Activated CD8-positive, alpha-beta memory T cell treated with anti-CD3 and anti-CD28 coated beads, Interleukin-2, amount 50 U/mL, for 1 hour (primary cell): ENCODE measurements around the gene SLC36A1.
A peak's percentile ranks its signal among the peaks of the same experiment; 100 is the strongest.
"Not testable (repeated sequence)": the region's sequence is repeated elsewhere in the genome, so short reads cannot be mapped to it uniquely, and the experiment has no call there.

Source experiments
- DNase-seq: peaks from one replicate; pipeline ENCODE4 v3.0.0-alpha.2; 2020; ENCODE audit errors: extremely low read depth

The SLC36A1 gene

DNA sequence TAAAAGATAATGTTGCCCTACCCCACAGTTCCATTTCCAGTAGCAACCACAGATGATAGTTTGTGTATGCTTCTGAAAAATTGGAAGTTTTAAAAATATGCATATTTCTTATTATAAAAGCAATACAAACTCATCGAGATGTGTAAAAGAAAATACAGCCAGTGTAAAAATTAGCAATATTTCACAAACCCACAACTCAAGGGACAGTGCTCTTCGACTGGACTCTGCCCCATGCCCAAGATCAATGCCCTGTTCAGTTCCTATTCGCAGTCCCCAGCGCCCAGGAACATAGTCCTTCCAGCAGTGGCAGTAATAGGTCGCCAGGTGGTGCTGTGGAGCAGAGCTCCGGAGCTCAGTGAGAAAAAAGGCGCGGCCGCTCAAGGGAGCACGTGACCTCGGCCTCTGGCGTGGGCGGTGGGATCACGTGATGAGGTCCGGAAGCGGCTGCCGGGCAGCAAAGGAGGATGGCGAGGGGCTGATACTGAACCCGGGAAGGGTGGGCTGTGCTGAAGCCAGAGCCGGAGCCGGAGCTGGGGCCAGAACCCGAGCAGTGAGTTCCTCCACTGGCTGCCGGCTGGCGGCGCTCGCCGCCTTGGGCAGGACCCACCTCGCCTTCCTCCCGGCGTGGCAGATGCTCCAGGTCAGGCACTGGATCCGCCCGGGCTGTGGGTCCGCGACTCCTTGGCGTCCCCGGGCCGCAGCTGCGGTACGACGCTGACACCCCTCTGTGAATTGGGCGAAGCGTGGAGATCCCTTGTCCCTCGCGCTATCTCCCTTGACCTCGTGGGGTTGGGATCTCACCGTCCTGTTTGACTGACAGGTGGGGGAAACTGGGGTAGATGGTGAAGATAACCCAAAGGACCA, at the start of gene SLC36A1:
TSS of gene SLC36A1 (plus strand) at position 430 of the 864 bp plus-strand sequence. CDS start 11,190 bp downstream, outside the sequence.
- peak; percentile 72 for DNase-seq

GRCh38 chr5:151405334-151406160, 41.9 kb upstream of the SLC36A1 start:
- DNase-seq: no peak

DNA sequence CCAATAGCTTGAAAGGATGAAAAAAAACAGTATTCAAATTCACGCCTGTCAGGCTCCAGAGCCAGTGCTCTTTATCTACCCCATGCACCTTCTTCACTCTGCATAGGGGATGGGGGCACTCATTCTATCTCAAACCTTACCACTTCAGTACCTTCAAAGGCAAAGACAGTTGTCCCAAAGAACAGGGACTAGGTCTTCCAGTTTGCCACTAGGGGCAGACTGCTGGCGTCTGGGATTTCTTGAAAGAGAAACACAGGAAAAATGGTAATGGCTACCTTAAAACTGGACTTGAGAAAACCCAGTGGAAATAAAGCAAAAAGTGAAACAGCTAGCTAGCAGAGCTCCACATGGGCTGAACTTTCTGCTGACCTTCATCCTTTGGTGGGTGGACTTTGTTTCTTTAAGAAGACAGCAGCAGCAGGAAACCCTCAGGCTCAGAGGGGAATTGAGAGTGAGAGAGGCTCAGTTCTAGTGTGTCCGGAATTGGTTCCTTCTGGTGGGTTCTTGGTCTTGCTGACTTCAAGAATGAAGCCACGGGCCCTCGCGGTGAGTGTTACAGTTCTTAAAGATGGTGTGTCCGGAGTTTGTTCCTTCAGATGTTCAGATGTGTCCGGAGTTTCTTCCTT, 41.0 kb upstream of the SLC36A1 start:
- DNase-seq: no peak

DNA sequence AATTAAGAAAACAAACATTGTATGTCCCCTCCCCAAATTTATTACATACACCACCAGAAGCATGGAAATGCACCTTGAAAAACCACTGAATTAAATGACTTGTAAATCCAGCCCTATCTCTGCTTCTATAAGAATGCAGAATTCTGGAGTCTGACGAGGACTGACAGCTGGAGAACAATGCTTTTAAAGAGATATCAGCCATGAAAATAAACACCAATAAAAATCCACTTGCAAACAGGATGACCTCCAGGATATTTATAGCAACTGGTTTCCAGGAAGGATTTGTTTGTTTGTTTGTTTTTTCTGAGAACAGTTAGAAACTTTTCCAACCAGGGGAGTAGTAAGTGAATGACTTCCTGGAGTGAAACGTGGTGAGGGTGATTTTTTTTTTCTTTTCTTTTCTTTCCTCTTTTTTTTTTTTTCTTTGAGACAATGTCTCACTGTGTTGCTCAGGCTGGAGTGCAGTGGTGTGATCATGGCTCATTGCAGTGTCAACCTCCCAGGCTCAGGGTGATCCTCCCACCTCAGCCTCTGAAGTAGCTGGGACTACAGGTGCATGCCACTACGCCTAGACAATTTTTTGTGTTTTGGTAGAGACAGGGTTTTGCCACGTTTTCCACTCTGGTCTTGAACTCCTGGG, 38.7 kb upstream of the SLC36A1 start:
- DNase-seq: no peak

GRCh38 chr5:151413800-151414199, 33.6 kb upstream of the SLC36A1 start:
- no peak for DNase-seq

DNA sequence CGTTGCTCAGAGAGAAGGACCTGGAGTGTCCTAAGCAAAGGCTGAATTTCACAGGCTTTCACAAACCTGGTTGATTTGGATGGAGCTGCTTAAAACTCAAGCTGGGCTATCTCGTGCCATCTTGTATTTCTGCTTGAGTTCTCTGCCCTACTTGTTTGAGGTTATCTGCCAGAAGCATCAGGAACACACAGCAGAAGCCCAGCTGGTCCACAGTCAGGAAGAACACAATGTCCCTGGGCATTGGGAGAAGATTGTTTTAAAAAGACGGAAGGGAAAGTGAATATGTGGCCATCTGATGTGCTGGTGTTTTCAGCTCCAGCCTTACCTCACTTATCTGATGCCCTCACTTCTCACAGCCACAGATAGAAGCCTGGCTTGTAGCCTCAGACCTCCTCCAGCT, 32.9 kb upstream of the SLC36A1 start:
- no peak for DNase-seq

DNA sequence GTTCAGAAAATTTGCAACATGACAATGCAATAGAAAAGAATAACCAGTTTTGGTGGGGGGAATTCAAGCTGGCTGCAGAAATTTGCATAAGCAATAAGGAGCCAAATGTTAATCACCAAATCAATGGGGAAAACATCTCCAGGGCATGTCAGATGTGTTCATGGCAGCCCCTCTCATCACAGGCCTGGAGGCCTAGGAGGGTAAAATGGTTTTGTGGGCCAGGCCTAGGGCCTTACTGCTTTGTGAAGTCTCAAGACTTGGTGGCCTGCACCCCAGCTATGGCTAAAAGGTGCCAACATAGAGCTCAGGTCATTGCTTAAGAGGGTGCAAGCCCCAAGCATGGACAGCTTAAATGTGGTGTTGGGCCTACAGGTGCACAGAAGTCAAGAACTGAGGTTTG, 29.7 kb upstream of the SLC36A1 start:
- DNase-seq: no peak

DNA sequence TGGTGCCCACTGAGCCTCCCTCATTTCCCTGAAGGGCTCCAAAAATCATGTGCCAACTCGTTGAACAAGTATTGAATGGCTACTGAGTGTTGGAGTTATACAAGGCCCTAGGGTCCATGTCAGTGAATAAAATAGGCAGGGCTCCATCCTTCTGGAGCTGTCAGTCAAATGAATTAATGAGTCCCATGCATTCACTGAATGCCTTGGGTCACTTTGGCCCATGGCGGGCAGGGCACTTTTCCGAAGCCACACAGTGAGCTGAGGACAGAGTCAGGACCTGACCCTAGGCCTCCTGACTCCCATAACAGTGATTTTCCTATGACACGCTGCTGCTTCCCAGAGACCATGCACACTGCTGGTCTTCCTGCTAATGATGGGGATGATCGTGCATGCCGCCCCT, 27.3 kb upstream of the SLC36A1 start:
- DNase-seq: no peak

DNA sequence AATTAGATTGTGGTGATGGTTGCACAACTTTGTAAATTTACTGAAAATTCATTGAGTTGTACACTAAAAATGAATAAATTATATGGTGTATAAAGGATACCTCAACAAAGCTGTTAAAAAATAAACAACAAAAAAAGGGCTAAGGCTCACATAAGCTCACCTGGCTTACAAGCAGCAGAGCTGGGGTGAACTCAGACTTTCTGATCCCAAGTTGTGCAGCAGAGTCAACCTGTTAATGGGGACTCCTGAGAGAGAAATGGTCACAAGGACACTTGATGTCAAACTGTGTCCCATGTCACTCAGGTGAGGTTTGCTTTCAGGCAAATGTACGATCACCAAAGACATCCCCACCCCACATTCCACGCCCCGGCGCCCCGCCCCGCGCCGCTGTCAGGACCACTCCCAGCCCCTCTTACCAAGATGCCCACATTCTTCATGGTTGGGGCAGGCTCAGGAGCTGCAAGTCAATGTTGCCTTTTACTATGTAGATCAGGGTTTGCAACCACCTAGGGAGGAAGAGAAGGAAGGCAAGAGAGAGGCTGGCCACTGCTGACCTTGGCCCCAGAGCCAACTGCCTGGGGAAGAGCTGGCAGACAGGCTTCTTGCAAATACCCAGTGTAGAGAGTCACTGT, 22.4 kb upstream of the SLC36A1 start:
- no peak for DNase-seq

GRCh38 chr5:151426347-151426746, 21.1 kb upstream of the SLC36A1 start:
- not testable (repeated sequence) for DNase-seq

DNA sequence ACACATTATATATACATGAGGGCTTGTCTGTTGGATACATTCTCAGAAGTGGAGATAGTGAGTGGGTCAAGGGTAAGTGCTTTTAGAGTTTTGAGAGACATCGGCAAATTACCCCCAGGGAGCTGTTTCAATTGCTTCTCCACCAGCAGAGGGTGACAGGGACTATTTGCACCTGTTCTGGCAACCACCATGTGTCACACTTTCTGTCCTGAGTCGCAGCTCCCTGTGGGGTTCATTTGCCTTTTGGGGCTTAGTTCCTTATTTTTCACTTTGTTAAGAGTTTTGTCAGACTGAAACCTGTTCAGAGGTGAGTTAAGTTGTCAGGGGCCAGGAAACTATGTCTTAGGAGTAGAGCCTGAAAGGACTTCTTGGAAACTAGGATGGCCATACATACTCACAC, 20.1 kb upstream of the SLC36A1 start:
- DNase-seq: no peak

GRCh38 chr5:151430731-151431130, 16.7 kb upstream of the SLC36A1 start:
- no peak for DNase-seq

DNA sequence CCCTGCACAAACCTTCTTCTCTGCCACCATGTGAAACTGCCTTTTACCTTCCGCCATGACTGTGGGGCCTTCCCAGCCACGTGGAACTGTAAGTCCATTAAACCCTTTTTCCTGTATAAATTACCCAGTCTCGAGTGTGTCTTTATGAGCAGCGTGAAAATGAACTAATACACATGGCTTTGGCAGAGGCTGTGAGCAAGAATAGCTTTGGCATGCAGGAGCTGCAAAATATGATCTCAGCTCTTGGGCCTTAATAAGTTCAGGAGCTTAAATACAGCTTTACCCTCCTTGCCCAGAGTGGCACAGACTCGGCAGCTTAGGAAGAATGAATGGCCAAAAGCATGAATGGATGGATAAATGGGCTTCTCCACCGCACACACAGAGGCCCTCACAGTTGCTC, 15.7 kb upstream of the SLC36A1 start:
- no peak for DNase-seq

DNA sequence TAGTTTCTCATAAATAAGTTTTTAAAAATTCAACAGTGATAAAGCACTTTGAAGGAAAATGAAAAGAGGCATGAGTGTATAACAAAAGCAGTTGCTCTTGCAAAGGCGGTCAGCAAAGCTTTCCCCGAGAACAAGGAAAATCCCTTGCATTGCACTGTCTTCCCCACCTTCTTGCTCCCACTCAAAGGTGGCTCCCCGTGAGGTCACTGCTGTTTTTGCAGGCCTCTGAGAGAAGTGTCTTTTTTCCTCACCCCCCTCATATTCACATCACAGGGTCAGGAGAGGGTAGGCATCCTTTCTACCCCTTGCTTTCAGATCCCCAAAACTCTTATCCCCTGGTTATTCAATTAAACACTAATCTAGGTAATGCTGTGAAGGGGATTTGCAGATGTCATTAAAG, 15.2 kb upstream of the SLC36A1 start:
- DNase-seq: no peak

GRCh38 chr5:151434570-151435237, 12.7 kb upstream of the SLC36A1 start:
- DNase-seq: no peak

GRCh38 chr5:151448038-151448985, 909 bp downstream of the SLC36A1 start:
- no peak for DNase-seq

GRCh38 chr5:151449297-151449696, 1.9 kb downstream of the SLC36A1 start:
- DNase-seq: no peak

GRCh38 chr5:151449839-151450238, 2.4 kb downstream of the SLC36A1 start:
- no peak for DNase-seq

DNA sequence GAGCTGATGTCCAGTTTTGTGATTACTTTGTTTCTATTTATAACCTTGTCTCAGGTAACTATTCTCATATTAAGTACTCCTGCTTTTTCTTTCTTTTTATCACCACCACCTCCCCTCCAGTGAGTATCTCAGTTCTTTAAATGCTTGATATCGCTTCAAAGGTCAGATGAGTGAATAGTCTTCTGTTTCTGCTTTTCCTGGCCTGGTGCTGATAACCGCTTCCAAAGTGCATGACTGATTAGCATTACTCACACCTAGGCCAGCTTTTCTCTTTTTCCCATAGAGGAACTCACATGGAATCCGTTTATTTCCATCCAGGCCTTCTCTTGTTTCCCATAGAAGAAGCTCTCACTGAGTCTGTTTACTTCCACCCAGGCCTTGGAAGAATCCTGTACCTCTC, 3.2 kb downstream of the SLC36A1 start:
- DNase-seq: no peak
